Activated CD8-positive, alpha-beta memory T cell treated with anti-CD3 and anti-CD28 coated beads for 36 hours (primary cell): ENCODE measurements around the gene APOL2. TPM values are rescaled to one million over a fixed set of nuclear protein-coding genes. Genes with fewer than 3 reads are reported as not detected.
"Not testable (repeated sequence)": the region's sequence is repeated elsewhere in the genome, so short reads cannot be mapped to it uniquely, and the experiment has no call there.

Experiments used
- CTCF ChIA-PET: fragments of 350-600 bp; sonication (Branson Sonifier 250); formaldehyde crosslinking; loops from one replicate; lab custom pipeline; 2021; ENCODE audit warnings: antibody characterized with exemption; lab: Charles Lee
- POLR2A ChIA-PET: fragments of 350-600 bp; sonication (Branson Sonifier 250); formaldehyde crosslinking; loops from one replicate; lab custom pipeline; 2021; ENCODE audit warnings: antibody characterized with exemption; lab: Charles Lee
- total RNA-seq, 2 experiments: library from RNA; stranded (reverse); gene quantifications; one replicate each; pipeline ENCODE4 v1.2.3, GENCODE V29; 2021

Gene APOL2
- total RNA-seq, 2 experiments from 2014 or later = 60.2 to 61.2 TPM

DNA sequence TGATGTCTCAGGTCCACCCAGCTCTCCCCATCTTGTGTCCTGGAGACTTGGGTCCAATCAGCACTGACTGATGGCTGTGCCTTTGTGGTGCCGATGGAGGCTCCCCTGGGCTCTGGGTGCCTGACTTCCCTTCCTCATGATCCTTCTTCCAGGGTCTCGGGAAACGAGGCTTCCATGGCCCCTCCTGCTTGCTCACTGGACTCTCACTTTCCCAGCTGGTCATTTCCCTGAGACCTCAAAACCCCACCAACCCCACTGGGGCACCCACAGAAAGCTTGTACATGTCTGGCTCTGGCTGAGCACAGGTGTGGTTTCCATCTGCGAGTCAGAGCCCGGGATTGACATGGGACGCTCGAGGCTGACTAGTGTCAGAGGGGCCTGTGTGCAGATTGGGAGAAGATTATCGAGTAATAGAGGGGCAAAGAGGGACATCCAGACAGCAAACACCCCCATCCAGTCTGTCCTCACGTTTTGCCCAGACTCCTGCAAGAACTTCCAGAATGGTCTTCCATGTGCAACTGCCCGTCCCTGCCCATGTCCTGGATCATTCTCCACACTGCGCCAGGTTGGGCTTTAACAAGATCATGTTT lies 28.7 kb upstream of the APOL2 start:
- CTCF ChIA-PET = interaction anchor here (1.3 kb wide), 1 partner anchor 18 kb away, joined by 4 read pairs; no protein-coding TSS in a partner anchor
- POLR2A ChIA-PET = interaction anchor here (0.6 kb wide), 1 partner anchor 240 kb away, joined by 4 read pairs; no protein-coding TSS in a partner anchor

DNA sequence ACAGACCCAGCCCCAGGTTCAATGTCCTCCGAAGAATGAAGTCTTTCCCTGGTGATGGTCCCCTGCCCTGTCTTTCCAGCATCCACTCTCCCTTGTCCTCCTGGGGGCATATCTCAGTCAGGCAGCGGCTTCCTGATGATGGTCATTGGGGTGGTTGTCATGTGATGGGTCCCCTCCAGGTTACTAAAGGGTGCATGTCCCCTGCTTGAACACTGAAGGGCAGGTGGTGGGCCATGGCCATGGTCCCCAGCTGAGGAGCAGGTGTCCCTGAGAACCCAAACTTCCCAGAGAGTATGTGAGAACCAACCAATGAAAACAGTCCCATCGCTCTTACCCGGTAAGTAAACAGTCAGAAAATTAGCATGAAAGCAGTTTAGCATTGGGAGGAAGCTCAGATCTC lies 27.7 kb upstream of the APOL2 start:
- POLR2A ChIA-PET = interaction anchor here (0.6 kb wide), 1 partner anchor 227 kb away, joined by 3 read pairs; no protein-coding TSS in a partner anchor
- CTCF ChIA-PET = interaction anchor here (1.3 kb wide), 1 partner anchor 19 kb away, joined by 4 read pairs; no protein-coding TSS in a partner anchor

DNA sequence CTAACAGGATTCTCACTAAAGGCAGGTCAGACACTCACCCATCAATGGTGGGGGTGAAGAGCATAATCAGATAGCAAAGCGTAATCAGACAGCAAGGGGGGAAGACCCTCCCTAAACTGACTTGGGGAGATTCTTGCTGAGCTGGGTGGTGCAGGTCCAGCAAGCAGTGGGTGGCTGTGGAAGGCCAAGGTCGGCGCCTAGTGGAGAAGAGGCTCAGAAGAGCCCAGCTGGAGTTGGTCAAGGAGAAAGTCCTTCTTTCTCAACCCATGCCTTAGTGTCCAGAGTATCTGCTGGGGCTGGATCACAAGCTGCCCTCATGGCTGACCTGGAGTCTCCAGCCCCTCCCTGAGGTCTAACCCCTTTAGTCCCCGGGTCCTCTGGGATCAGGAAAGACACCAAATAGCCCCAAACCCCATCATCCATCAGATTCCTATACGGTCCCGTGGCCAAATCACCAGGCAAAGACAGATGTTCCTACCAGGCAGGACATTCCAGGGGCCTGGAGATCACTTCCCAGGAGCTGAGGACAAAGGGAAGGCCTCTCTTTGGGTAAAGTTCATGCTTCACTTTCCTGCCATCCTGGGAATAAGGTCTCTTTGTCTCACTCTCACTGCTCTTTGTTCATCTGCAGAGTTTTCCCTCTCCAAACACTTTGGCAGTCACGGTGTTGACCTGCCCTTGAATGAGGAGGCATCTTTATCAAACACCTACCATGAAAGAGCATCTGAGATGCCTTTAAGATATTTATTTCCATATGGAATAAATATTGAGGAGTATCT lies 24.7 kb upstream of the APOL2 start:
- POLR2A ChIA-PET = not testable (repeated sequence)
- CTCF ChIA-PET = interaction anchor here (1.5 to 1.7 kb wide), 2 partner anchors 14 to 24 kb away, joined by 6 to 8 read pairs; partner anchors contain the start of gene APOL2

DNA sequence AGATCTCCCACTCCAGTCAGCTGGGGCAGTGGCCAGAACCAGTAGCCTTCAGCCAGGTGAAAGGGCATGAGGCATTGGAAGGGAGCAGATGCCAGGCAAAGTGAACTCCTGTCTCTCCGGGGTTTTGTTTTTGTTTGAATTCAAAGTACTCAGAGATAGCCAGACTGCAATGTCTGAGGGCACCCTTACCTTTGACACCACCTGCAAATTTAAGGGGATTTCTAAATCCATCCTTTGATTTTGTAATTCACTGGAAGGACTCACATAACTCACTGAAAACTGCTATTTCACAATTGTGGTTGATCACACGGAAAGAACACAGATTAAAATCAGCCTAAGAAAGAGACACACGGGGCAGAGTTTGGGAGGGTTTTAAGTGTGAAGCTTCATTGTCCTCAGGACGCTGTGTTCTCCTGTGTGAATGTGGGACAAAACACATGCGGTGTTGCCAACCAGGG lies 23.9 kb upstream of the APOL2 start:
- POLR2A ChIA-PET, CTCF ChIA-PET: not testable (repeated sequence)

DNA sequence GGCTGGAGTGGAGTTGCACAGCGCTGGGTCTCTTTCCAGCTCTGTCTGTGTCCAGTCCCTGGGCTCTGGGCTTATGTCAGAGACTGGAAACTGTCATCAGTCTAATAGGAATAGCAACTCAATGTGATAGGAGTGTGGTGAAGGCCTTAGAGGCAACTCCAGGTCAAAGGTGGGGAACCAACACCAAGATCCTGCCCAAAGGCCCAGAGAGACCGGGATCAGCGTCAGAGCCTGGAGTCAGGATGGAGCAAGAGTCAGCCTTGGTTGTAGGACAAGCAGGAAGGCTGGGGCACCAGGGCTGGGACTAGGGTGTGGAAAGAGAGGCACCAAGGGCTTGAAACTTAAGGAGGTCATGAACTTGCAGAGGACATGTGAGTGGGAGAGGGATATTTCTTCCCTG lies 23.0 kb upstream of the APOL2 start:
- POLR2A ChIA-PET, CTCF ChIA-PET: not testable (repeated sequence)

DNA sequence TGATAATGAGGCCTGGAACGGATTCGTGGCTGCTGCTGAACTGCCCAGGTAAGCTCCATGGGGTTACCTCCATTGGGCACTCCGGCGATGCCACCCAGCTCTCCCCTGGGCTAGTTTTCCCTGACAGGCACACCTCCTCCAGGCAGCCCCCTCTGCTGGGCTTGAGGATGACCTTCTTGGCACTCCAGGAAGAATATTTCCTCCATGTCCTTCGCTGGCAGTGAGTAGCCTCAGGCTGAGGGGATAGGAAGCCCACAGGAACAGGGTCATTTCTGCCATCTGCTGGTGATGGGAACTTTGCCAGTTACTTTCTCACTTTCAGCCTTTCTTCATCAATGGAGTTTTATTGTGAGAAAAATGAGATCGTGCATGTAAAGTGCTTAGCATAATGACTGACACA lies 22.3 kb upstream of the APOL2 start:
- CTCF ChIA-PET = interaction anchor here (1.8 kb wide), 1 partner anchor 22 kb away, joined by 5 read pairs; the partner anchor contains the start of gene APOL2
- POLR2A ChIA-PET = not testable (repeated sequence)

DNA sequence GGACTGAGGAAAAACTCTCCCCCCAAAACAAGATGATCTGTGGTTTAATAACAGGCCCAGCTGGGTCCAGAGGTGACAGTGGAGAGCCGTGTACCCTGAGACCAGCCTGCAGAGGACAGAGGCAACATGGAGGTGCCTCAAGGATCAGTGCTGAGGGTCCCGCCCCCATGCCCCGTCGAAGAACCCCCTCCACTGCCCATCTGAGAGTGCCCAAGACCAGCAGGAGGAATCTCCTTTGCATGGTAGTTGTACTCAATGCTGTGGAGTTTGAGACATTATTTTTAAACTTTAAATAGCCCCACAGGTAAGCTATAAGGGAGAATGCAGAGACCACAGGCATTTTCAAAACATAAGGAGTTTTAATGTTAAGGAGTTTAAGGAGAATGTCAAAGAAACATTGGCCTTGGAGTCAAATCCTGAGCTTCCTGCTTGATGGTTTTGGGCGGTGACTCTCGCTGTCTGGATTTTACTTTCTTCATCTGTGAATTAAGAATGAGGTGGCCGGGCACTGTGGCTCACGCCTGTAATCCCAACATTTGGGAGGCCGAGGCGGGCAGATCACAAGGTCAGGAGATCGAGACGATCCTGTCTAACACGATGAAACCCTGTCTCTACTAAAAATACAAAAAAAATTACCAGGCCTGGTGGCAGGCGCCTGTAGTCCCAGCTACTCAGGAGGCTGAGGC lies 20.4 kb upstream of the APOL2 start:
- ChIA-PET CTCF (interaction anchor here (1.0 kb wide), 1 partner anchor 27 kb away, joined by 4 read pairs; no protein-coding TSS in a partner anchor), POLR2A (no interaction called here)

DNA sequence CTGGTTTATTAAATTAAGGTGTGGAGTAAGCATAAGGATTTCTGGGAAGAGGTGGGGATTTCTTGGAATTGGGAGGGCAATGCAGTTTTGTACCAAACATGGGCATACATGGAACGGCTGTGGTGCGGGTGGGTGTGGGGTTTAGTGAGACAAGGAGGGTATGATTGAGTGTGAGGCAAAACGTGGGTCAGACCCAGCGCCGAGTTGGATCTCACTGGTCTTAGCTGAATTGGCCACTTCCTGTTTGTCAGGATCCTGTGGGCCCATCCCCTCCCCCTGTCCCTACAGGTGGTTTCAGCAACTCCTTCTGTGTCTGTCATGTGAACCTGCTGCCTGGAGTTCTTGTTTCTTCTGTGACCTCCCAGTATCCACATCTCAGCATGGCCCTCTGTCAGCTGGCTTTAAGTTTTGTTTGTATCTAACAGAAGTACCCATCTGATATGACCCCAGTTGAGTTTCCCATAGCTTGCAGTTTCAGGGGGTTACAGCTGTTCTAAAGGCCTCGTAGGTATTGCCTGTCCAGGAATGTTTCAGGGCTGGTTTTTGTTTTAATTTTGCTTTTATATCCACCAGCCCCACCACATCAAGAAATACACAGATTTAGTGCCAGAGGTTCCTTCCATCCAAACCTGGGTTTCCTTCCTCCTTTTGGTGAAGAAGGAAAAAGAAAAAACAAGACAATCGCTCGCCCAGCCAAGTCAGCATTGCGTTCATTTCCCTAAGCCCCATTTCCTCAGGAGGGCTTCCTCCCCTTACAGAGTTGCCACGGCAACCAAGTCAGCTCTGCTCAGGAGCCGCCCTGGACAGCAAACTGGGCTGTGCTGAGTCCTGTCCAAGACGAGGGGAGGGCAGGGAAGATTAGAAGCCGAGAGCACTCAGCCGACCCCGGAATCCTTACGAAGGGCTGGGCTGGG lies 19.6 kb upstream of the APOL2 start:
- ChIA-PET CTCF (interaction anchor here (1.0 to 1.2 kb wide), 2 partner anchors 27 to 171 kb away, joined by 3 to 4 read pairs; no protein-coding TSS in a partner anchor), POLR2A (no interaction called here)

DNA sequence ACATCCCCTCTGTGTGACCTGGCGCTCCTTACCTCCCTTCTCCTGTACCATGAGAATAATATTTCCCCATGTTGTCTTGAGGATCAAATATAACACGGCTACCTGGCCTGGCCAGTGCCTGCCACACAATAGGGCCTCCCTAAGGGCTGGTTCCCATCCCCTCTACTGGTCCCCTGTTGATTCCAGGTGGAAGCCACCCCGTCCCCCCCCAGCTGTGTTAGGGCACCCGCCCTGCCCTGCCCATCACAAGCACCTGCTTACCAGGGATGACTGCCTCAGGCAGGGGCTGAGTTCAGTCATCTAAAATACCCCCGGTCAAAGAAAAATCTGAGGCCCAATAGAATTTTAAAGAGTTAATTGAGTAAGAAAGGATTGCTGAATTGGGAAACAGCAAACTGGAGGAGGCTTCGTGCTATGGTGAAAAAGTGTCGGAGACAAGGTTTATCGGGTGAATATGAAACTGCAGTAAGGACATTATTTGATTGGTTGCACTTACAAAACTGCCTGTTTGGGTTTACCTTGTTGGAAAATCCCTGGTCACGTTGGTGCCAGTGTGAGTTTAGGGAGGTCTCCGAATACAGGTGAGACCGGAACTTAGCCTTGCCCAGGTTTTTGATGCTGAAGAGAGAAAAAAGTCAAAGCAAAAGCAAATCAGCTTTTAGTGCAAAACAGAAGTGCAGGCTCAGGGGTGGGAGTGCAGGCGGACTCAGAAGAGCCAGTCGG lies 18.8 kb upstream of the APOL2 start:
- POLR2A ChIA-PET = no interaction called here
- CTCF ChIA-PET = interaction anchor here (1.2 kb wide), 1 partner anchor 171 kb away, joined by 3 read pairs; no protein-coding TSS in a partner anchor

DNA sequence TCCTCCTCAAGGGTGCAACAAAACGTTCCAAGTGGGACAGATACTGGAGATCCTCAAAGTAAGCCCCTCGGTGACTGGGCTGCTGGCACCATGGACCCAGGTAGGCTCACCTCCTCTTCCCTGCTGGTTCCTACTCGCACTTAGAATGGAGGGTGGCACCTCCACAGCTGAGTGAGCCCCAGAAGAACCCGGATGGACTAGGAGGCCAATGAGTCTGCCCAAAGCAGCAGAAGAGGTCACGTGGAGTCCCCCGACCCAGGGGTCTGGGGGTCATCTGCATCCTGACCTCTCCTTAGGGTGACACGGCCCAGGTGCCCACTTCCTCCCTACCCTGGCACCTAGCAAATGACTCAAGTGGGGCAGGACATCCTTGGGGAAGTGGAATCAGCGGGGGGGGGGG lies 18.0 kb upstream of the APOL2 start:
- ChIA-PET CTCF (interaction anchor here (0.5 kb wide), 1 partner anchor 223 kb away, joined by 3 read pairs; no protein-coding TSS in a partner anchor), POLR2A (no interaction called here)

DNA sequence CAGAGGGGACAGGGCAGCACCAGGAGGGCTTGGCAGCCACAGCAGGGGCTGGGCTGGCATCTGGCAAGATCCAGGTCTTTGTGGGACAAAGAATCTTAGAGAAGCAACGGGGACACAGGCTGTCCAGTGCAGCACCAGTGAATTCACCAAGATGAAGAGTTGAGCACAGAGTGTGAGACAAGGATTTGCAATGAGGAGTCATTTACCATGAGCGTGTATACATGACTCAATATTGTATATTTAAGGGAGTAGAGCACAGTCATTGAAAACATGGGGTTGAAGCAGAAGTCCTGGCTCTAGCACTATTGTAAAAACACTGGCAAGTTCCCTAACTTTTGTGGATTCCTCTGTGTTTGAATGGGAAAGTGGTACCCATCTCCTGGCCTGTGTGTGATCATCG lies 17.2 kb upstream of the APOL2 start:
- ChIA-PET CTCF (no interaction called here), POLR2A (no interaction called here)

DNA sequence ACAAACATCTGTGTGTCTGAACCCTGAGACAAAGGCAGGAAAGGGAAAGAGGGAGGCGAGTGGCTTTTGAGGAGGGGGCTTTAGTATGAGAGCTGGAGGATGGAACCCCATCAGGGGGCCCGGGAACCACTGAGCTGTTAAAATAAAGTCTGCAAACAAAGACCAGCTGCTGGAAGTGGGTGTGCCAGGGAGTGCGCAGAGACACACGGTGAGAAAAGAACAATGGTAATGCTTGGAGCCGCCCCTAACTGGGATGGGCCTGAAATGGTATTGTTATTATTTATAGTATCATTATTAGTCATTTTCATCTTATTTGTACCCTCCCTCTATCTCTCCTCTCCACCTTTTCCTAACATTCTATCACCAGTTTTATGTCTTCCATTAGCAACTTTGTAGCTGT lies 16.2 kb upstream of the APOL2 start:
- CTCF ChIA-PET = interaction anchor here (4.2 kb wide), 1 partner anchor 17 kb away, joined by 24 read pairs; the partner anchor contains the start of gene APOL2
- POLR2A ChIA-PET = not testable (repeated sequence)

DNA sequence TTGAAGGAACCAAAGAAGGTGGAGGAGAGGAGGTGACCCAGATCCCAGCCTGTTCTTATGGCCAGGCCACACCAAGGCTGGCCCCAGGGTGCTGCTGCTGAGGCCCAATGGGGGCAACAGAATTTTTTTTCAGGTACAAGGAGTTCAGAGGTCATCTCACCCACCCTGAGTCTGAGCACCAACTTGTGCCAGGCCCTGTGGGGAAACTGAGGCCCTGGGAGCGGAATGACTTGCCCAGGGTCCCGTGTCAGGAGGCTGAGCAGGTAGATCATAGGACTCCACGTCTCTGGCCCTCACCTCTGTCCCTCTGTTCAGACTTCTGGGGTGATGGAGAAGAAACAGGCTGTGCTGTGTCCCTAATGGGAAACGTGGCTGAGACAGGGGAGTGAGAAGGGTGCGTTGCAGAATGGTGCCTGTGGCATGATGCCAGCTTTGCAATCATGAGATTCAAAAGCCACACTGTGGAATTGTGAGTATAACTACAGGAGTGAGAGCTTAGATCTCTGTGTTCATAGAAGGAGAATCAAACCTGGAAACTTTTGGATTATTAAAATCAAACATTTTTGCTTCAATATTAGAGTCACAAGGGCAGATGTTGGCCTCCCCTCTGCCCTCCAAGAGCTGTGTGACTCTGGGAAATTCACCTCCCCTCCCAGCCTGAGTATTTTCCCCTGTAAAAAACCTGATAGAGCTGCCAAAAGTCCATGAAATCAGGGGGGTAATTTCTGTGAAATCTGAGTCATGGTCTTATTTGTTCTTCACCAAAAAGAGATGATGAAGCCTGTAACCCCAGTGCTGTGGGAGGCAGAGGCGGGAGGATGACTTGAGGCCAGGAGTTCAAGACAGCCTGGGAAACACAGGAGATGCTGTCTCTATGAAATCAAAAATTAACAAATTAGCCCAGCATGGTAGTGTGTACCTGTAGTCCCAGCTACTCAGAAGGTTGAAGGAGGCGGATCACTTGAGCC lies 14.5 kb upstream of the APOL2 start:
- POLR2A ChIA-PET = interaction anchor here (0.6 kb wide), 2 partner anchors 229 to 930 kb away, joined by 5 to 9 read pairs; no protein-coding TSS in a partner anchor
- CTCF ChIA-PET = interaction anchor here (1.1 to 4.2 kb wide), 5 partner anchors 9 to 59 kb away, joined by 3 to 24 read pairs (median 4); partner anchors contain the start of gene APOL2

DNA sequence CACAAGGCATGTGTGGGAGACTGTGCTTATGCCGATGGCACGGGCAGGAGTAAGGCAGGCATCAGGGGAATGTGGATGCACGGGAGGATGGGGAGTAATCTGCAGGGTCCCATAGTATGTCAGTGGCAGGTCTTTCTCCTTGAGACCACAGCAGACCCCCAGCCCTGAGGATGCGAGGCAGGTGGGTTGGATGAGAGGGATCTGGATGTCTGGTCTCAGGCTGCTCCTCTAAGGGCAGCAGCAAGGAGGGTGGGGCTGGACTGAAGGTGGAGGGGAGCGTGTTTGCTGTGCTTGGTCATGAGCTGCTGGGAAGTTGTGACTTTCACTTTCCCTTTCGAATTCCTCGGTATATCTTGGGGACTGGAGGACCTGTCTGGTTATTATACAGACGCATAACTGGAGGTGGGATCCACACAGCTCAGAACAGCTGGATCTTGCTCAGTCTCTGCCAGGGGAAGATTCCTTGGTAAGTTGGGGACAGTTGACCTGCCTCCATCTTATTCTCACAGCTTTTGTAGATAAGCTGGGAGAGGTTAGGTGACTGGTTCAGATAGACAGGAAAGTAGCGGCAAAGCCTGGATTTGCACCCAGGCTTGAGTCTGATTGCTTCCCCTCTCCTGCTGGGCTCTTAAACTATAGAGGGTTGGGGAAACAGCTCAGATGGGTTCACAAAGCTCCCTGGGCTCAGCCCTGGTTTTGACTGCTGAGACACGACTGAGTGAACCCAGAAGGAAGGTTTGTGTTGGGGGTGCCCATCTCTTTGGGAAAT lies 13.6 kb upstream of the APOL2 start, which contains the start of gene APOL1:
Gene APOL1 (plus strand): TSS at position 380 of the 769 bp plus-strand sequence. CDS start 1,823 bp downstream, outside the sequence.
- POLR2A ChIA-PET = interaction anchor here (0.6 to 1.0 kb wide), 2 partner anchors 14 to 230 kb away, joined by 3 to 5 read pairs; partner anchors contain the start of gene APOL2
- CTCF ChIA-PET = interaction anchor here (0.6 to 4.2 kb wide), 6 partner anchors 8 to 58 kb away, joined by 3 to 24 read pairs (median 4); partner anchors contain the start of gene APOL2

DNA sequence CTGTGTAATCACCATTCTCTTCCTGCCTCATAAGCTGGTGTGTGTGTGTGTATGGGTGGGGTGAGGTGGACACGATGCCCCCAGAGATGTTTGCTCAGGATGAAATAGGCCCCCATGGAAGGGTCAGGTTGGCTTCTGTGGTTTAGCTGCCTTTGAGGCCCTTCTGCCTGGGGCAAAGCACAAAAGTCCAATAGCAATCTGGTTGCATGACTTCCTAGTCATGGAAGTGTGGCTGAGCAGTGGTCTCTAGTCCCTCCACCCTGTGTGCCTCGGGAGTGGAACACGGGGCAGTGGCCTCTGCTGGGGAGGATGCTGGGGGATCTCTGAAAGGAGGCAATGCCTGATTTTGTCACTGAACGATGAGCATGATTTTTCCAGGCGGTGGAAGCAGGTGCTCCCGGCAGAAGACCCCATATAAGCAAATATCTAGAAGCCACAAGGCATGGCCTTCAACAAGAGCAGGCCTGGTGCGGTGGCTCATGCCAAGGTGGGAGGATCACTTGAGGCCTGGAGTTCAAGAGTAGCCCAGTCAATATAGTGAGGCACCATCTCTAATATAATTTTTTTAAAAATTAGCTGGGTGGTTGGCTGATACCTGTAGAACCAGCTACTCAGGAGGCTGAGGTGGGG lies 12.8 kb upstream of the APOL2 start:
- ChIA-PET CTCF (interaction anchor here (0.6 to 4.2 kb wide), 2 partner anchors 13 to 25 kb away, joined by 3 to 24 read pairs; partner anchors contain the start of gene APOL2), POLR2A (interaction anchor here (0.6 to 1.0 kb wide), 2 partner anchors 13 to 25 kb away, joined by 3 to 16 read pairs; partner anchors contain the start of gene APOL2)
